ENCODE data around the gene FADS3.

Gene FADS3

DNA sequence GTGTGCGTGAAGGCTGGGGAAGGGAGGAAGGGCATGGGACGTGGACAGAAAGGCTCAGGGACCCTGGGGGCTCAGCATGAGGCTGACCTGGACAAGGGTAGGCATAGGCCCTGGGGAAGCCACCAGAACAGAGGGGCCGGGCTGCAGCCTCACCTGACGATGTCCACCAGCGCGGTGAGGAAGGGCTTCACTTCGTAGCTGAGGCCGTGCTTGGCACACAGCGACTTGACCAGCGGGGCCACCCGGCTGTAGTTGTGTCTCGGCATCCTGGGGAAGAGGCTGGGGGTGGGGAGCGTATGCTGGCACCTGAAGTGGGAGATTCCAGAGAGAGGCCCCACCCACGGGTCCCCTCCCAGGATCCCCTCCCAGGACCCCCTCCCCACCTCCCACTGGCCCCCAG lies 15.6 kb downstream of the FADS3 start:
- no peak for DNase-seq

DNA sequence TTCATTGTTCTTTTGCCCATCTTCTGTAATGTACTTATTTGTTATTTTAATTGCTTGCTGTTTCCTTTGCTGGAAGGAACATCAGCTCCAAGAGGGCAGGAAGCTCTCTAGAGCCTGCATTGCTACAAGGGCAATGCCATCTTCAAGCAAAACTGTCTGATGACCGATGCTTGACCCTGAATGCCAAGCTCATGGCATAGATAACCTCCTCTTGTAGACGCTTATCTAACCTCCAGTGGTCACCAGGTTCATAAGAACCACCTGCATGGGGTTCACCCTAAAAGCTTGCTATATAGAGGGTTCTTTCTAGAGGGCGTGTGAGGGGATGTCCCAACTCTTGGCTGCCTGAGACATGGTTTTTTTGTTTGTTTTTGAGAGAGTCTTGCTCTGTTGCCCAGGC lies 16.5 kb downstream of the FADS3 start:
- DNase-seq = no peak

DNA sequence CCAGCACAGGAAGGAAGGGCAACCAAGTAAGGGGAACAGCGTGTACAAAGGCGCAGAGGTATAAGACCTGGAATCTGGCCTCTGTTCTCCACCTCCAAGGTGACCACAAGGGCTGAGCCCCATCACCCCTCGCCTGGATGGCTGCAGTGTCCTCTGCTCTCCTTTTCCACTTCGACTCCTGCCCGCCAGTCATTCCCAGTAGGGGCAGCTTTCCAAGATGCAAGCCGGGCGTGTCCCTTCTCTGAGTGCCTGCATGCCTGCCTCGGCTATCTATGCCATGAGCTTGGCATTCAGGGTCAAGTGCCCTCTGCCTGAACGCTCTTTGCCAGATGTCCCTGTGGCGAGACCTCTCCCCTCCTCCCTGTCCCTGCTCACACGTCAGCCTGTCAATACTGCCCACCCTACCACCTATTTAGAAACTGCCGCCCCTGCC lies 17.0 kb downstream of the FADS3 start:
- DNase-seq = no peak

DNA sequence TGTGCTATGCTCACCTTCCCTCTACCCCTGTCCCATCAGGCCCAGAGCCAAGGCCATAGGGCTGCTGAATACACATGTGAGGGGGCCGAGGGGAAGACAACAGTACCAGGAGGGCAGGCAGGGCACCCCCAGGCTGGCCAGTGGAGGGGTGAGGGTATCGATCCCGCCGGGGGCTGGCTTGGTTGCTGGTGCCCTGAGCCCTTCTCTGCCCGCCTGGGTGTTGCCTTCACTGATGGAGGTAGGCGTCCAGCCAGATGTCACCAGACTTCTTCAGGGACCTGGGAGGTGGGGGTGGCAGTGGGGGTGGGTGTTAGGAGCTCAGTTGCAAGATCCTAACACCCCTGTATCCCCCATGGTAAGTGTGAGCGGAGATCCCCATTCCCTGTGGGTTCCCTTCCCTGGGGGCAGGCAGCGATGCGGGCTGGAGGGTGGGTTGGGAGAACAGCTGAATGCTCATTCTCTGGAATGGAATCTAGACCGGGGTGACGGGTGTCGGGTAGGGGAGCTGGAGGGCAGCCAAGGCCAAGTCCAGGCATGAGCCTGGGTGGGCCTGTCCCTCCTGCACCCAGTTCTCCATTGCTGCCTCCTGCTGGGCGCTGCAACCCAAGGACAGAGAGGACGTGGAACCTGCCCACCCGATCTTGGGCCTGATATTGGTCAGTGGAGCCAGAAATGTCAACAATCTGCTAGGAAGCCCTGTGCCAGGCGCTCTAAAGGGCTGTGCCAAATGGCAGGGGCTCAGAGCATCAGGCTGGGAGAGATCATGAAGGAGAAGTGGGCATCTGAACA lies 17.6 kb downstream of the FADS3 start:
- DNase-seq = no peak

DNA sequence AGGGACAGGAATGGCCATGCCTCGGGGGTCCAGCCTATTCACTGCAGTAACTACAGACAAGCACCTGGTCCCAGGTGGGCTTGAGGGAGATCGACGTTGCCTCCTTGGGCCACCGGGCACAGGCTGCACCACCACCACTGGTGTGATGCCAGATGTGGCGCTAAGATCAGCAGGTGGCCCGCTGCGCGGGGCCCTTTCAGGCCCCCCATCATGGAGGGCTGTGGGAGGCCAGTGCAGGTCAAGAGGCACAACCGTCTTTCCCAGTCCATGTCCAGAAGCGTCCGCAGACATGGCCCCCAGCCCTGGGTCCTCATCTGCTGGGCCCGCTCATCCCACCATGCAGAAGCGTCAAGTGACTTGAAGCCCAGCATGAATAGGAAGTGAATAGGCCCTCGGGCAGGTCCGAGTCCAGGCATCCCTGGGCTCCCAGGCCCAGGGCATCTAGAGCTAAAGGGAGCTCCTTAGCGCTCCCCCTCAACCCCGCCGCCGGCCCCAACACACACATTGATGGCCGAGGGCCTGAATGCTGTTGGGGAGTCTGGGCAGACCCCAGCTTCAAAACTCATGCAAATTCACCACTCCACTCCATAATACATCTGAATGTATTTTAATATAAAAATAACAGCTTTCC lies 18.3 kb downstream of the FADS3 start:
- no peak for DNase-seq

DNA sequence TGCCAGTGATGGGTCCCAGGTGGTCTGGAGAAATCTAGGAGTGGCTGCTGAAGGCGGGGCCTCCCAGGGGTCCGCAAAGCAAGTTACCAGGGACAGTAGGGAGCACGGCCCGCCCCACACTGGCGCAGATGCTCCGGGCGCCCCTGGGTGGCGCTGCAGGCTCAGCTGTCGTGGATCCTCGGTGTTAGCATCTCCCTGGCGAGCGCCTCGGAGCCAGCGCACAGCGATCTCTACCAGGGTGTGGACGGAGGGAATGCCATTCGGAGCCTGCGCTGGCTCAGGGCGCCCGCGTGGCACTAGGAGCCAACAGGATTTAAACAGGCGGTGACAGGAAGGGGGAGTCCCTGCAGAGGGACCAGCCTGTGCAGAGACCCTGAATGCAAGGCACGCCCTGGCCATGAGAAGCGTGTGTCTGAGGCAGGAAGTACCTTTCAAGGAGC lies 20.2 kb downstream of the FADS3 start:
- peak; percentile 43 to 77 for DNase-seq

DNA sequence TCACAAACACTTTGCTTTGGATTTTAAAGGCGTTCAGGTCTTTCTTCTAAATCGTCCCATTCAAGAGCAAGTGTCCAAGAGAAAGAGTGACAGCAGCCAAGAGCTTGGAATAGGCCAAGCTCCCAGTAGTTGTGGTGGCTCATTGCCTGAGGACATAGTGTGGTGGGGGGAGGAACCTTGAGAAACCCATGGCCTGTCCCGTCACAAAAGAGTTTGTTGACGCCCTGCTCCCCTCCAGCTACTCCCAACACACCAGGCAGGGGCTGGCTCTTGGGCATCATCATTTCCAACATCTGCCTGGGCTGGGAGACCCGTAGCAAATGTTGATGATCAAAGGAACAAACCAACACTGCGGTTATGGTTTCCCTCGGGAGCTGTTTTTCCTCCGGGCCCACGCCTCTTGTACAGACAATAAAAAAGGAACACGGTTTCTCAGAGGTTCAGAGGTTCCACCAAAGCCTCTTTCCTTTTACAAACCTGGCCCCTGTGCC lies 20.8 kb downstream of the FADS3 start:
- DNase-seq = no peak

DNA sequence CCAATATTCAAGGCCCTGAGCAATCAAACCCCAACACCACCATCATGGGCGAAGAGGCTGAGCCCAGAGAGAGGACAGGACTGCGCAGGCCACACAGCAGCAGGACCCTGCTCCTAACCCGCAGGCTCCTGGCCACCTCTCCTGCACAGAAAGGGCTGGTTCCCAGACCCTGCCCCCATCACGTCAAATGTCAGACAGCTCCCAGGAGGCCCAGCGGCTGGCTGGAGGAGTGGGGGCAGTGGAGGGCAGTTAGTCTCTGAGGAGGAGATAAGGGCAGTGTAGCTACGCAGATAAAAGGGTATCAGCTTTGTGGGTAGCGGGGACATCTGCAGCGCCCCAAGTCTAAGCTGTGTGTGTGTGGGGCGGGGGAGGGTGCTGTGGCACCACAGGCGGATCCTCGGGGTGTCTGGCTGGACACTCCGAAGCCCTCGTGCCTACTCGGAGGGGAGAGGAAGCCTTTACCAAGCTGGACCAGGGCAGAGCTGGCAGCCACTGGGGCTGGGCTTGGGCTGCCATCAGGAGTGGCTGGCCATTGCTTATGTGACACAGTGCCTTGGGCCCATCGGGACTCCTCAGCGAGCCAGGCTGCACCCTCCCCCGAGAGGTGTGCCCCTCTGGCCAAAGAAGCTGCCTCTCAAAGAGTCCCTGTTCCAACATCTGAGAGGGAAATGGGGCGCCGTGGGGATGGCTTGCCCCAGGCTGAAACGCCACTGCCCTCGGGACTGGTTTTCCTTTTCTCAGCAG lies 21.5 kb downstream of the FADS3 start:
- DNase-seq = no peak

DNA sequence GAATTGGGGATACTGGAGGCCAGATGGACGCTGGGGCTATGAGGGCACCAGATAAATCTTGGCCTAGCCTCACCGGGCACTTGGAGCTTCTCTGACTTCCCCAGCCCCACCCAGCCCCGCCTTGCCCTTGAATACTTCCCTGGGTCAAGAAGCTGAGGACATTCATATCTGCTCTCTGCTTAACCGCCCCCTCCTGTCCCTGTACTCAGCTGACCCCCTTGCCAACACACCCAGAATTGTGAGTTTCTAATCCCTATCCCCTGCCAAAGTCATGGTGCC lies 22.0 kb downstream of the FADS3 start:
- no peak for DNase-seq

DNA sequence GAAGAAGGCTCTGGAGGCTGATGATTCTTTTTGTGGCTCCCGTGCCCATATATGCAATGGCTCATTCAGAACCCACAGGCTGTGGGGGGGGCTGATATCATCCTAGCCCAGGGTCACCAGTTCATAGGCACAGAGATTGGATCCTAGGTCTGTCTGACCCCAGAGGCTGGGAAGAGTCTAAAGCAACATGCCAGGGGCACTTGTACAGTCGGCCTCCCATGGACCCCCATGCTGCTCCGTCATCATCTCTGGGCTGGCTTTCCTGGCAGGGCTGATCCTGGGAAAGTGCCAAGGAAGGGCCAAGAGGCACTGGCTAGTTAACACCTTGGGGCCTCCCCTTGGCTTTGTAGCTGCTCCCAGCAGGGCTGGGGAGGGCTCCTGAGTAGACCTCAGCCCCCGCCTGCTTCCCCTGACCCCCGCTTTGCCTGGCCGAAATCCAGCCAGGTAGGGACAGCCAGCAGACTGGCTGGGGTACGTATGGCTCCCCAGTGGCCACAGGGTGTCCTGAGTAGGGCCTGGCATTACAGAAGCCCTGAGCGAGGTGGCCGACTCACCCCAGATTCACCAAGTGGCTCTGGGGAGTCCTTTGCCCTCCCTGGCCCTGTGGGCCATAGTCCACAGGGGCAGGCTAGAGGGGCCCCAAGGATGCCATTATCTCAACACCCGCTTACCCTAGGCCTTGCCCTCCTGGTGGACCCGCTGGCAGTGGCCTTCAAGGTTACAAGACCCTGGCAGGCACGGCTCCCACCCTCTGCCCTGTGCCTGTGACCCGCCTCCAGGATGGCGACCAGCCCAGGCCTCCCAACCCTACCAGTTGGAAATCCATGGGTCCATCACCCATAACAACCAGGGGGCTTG lies 22.5 kb downstream of the FADS3 start:
- DNase-seq = no peak

DNA sequence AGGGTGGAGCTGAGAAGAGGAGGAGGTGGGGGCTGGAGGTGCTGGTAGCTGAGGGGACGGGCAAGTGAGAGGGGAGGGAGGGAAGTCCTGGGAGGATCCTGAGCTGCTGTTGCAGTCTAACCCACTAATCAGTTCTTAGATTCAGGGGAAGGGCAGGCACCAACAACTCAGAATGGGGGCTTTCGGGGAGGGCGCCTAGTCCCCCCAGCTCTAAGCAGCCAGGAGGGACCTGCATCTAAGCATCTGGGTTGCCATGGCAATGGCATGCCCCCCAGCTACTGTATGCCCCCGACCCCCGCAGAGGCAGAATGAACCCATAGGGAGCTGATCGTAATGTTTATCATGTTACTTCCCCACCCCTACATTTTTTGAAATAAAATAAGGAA lies 24.4 kb downstream of the FADS3 start:
- DNase-seq = no peak

DNA sequence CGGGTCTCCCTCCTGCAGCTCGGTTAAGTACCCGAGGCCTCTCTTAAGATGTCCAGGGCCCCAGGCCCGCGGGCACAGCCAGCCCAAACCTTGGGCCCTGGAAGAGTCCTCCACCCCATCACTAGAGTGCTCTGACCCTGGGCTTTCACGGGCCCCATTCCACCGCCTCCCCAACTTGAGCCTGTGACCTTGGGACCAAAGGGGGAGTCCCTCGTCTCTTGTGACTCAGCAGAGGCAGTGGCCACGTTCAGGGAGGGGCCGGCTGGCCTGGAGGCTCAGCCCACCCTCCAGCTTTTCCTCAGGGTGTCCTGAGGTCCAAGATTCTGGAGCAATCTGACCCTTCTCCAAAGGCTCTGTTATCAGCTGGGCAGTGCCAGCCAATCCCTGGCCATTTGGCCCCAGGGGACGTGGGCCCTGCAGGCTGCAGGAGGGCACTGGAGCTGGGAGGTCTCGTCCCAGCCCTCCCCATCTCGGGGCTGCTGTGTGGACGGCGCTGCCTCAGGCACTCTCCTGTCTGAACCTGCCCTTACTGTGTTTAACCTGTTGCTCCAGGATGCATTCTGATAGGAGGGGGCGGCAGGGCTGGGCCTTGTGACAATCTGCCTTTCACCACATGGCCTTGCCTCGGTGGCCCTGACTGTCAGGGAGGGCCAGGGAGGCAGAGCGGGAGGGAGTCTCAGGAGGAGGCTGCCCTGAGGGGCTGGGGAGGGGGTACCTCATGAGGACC lies 25.0 kb downstream of the FADS3 start:
- DNase-seq = no peak

DNA sequence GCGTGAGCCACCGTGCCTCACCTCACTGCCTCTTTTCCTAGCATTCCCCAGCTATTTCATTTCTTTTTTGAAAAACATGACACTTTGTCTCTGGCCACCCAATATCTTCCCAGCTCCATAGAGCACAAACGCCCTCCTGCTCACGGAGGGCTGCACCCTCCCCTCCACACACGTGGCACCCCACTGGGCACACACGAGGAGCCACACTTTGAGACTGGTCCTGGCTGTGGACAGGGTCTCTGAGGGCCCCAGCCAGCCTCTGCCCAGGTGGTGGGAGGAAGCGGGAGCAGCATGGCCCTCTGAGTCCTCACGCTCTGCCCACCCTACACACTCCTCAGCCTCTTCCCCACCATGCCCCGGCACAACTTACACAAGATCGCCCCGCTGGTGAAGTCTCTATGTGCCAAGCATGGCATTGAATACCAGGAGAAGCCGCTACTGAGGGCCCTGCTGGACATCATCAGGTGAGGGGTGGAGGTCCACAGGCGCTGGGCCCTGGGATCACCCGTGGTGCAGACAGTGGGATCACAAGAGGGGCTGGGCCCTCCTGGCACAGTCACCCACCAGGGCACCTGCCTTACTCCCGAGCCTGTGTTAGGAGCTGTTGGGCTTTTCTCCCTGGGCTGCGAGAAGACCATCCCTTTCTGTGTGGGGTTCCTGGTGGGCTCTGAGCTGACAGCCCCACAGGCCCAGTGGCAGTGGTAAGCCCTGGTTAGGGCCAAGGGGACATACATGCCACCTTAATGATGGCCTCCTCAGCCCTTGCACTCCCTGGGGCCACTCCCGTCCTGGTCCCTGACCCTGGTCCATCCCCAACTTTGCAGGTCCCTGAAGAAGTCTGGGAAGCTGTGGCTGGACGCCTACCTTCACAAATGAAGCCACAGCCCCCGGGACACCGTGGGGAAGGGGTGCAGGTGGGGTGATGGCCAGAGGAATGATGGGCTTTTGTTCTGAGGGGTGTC lies 26.2 kb downstream of the FADS3 start:
- DNase-seq = no peak

DNA sequence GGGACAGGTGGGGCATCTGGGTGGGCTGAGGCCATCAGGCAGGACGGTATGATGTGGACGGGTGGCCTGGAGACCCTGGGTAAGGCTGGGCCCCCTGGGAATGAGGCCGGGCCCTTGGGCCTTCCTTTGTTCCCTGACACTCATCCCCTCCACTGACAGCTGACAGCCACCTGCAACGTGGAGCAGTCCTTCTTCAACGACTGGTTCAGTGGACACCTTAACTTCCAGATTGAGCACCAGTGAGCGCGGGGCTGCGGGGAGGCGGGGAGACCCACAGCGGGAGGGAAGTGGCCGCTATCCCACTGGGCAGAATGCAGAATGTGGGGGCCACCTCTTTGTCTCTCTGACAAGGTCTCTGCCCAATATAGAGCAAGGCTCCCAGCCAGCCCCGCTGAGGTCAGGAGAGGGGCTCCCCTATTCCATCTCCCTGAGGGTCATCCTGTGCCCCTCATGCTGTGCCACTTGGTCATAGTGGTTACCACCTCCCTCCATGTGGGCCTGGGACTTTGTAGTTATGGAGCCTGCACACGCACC lies 27.7 kb downstream of the FADS3 start:
- no peak for DNase-seq

DNA sequence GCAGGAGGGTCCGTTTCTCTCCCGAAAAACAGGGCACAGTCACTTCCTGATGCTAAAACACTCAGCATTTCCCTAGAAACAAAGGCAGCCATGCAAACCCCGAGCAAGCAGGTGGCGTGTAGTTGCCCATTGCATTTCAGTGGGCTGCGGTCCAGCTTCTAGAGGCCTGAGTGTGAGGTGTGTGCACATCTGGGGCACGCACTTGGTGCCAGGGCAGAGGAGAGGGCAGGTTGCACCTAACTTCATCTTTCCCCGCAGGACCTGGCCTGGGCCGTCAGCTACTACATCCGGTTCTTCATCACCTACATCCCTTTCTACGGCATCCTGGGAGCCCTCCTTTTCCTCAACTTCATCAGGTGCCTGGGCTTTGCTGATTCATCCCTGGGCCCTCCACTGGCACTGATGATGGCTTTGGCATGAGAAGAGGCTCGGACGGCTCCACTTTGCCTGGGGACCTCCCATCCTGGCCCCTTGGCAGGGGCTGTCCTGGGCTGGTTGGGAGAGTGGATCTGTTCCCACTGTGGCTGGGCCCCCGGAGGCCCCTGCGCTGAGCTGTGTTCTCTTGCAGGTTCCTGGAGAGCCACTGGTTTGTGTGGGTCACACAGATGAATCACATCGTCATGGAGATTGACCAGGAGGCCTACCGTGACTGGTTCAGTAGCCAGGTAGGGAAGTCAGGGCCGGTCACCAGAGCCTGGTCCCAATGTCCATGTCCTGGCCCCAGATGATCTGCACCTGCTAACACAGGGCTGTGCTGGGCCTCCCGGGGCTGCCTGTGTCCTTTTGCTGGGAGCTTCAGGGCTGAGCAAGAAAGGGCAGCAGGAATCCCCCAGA lies 28.4 kb downstream of the FADS3 start:
- no peak for DNase-seq

DNA sequence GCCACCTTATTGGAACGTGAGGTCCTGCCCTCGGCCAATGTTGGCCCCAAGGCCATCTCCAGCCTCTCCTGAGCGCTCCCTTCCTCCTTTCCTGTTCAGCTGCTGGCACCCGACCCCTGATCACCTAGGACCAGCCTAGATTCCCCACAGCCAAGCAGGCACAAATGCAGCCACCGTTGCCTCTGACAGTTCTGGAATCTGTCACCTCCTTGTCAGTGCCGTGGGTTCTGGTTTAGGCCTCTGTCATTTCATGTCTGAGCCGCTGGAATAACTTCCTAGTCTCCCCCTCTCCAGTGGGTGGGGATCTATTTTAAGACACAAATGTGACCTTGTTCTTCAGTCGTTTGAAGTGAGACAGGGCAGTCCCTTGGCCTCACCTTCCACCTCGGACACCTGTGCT lies 29.7 kb downstream of the FADS3 start:
- no peak for DNase-seq

DNA sequence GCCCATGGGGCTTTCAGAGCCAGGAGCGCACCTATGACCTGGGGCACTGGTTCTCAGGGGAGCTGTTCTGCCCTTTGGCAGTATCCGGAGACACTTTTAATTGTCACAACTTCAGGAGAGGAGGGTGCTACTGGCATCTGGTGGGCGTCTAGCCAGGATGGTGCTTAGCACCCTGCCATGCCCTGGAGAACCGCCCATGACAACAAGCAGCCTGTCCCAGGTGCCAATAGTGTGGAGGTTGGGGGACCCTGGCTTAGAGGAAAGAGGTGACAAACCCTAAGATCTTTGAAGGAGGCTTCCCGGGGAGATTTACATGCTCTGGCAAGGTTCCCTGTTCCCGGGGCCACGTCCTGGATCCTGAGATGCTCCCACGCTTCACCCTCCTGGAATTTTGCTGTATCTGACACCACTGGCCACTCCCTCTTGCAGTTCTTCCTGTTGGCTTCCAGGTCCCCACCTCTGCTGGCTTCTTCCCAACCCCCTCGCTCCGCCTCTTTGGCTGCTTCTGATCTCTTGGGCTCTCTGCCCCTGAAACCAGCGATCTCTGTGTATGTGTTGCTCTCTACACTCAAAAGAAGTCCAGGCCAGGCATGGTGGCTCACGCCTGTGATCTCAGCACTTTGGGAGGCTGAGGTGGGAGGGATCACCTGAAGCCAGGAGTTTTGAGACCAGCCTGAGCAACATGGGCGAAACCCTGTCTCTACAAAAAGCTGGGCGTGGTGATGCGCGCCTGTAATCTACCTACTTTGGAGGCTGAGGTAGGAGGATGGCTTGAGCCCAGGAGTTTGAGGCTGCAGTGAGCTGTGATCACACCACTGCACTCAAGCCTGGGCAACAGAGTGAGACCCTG lies 31.1 kb downstream of the FADS3 start:
- DNase-seq = no peak

DNA sequence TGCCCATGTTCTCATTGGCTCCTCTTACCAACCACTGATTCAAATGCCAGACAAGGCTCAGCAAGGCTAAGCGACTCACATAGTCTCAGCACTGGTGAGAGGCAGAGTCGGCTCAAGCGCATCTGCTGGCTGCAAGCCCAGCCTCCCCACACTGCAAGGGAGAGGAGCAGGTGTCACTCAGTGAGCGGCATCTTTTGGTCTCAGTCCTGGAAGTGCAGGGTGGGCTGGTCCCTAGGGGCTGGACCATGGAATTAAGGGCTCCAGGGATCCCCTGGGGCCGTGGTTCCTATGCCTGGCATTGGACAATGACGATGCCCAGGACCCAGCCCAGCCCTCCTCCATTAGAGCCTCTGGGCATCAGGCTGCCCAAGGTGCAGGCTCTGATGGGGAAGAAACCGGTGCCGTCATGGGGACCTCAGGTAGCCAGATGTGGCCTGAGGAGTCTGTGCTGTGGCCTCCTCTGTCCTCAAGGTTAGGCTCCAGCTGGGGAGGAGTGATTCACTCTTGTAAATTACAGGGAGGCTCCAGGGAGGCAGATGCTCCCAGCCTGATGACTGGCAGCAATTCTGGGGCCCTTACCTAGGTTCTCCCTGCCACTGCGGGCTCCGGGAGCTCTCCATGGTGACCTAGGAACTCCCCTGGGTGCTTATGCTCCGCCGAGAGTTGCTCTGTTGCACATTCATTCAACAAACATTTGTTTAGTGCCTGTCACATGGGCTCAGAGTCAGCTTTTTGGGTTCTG lies 35.2 kb downstream of the FADS3 start:
- no peak for DNase-seq
